Measurements from ENCODE around the gene LMNTD2.
"Not testable (repeated sequence)": the region's sequence is repeated elsewhere in the genome, so short reads cannot be mapped to it uniquely, and the experiment has no call there.

The LMNTD2 gene

GRCh38 chr11:577611-577894 is 17.0 kb upstream of the LMNTD2 start:
- TF ChIP-seq ZFX (IDR thresholded peaks at IDR 0.05; ENCODE audit: borderline replicate concordance) (no peak), CTCF (IDR thresholded peaks at IDR 0.05) (no peak)
- H3K27ac ChIP-seq, result peak overlapping the region; percentile 91

DNA sequence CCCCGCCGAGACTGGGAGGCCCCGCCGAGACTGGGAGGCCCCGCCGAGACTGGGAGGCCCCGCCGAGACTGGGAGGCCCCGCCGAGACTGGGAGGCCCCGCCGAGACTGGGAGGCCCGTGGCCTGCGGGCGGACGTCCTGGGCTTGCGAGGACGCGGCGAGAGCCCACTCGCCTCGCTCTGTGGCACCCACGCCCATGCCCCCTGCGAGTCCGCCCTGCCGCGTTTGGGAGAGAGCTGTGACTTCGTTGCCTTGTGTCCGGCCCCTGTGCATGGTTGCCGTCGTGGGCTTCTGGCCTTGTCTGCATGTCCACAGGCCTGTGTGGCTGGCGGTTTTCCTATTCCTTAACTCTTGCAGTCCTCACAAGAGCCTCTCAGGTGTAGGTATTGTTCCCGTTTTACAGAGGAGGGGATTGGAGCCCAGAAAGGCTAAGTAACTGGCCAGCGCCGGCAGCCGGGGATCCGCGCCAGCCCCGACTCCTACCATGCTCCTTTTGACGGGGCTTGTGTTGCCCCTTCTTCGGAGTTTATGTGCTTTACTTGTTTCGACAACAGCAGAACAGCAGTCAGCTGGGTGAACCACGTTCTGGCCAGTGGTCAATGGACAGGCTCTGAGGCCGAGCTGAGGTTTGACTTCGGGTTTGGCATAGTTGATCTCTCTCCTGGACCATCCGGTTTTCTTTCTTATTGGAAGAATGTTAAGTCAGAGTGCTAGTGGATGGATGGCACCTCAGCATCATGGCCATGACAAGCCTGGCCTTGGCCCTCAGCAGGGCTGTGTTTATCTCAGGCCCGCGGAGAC is 16.5 kb upstream of the LMNTD2 start:
- H3K27ac ChIP-seq, result peak overlapping the region; percentile 91
- no peak for TF ChIP-seq CTCF (IDR thresholded peaks at IDR 0.05)
- TF ChIP-seq ZFX (IDR thresholded peaks at IDR 0.05; ENCODE audit: borderline replicate concordance), result no peak

DNA sequence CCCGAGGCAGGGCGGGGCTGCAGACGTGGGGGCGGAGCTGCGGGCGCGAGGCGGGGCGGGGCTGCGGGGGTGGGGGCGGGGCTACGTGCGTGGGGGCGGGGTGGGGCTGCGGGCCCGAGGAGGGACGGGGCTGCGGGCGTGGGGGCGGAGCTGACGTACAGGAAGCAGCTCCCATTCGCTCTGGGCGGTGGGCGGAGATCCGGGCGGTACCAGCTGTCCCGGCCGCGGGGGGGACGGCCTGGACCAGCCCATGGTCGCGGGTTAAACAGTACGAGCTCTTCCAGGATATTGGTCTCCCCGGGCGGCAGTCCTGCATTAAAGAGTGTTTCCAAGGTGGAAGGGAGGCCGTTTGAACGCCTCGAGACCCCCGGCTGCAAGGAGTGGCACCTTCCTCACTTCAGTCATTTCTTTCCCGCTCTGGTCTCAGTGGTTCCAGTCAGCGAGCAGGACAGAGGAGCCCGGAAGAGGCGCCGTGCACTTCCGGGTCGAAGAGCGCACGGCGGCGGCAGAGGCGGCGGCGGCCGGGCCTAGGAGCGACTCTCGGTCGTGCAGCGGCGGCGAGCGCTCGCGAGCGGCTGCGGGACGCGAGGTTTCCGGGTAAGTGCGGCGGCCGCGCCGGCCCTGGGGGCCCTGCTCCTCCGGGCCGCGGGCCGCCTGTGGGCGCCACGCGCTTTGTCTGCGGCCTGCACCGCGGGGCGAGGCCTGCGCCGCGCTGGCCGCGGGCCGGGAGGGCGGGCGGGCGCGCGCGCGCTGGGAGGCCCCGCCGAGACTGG is 15.6 kb upstream of the LMNTD2 start, which contains the start of gene PHRF1:
PHRF1 (plus strand) TSS at position 475 of the 773 bp plus-strand sequence. CDS start 5,043 bp downstream, outside the sequence.
- TF ChIP-seq CTCF (IDR thresholded peaks at IDR 0.05) (no peak), ZFX (IDR thresholded peaks at IDR 0.05; ENCODE audit: borderline replicate concordance) (peak; percentile 79; the same call in 1 of the 2 replicates)
- peak within 1 kb of the TSS; percentile 91 for H3K27ac ChIP-seq

- TF ChIP-seq ZFX (IDR thresholded peaks at IDR 0.05; ENCODE audit: borderline replicate concordance) (no peak), CTCF (IDR thresholded peaks at IDR 0.05) (no peak)
- H3K27ac ChIP-seq, result peak overlapping the region; percentile 91
Observed at GRCh38 chr11:575313-575995, 14.9 kb upstream of the LMNTD2 start.

- peak overlapping the region; percentile 91 for H3K27ac ChIP-seq
- TF ChIP-seq CTCF (IDR thresholded peaks at IDR 0.05) (no peak), ZFX (IDR thresholded peaks at IDR 0.05; ENCODE audit: borderline replicate concordance) (no peak)
Observed at GRCh38 chr11:574632-575312, 14.2 kb upstream of the LMNTD2 start.

DNA sequence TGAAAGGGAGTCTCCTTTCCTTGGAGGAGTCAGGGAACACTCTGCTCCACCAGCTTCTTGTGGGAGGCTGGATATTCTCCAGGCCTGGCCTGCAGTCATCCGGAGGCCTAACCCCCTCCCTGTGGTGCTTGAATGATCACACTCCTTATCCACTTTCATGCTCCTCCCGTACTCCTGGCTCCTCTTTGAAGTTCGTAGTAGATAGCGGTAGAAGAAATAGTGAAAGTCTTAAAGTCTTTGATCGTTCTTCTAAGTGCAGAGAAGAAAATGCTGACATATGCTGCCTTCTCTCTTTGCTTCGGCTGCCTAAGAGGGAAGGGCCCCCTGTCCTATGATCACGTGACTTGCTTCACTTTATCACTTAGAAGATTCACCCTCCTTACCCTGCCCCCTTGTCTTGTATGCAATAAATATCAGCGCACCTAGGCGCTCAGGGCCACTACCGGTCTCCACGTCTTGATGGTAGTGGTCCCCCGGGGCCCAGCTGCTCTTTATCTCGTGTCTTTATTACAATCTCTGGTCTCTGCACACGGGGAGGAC is 13.6 kb upstream of the LMNTD2 start:
- not testable (repeated sequence) for H3K27ac ChIP-seq

- H3K27ac ChIP-seq, result no peak overlapping the region
- no peak for TF ChIP-seq ZFX (IDR thresholded peaks at IDR 0.05; ENCODE audit: borderline replicate concordance)
- TF ChIP-seq CTCF (IDR thresholded peaks at IDR 0.05), result no peak
Observed at GRCh38 chr11:573146-573759, 12.7 kb upstream of the LMNTD2 start.
